HG02884 (cell line): ENCODE measurements around the gene MGP.

Source experiments
- ATAC-seq: cut with Tn5 transposase; IDR thresholded peaks from one replicate; pipeline ENCODE4 v1.9.1; 2021; ENCODE audit warnings: mild to moderate bottlenecking, moderate library complexity; ENCODE audit not compliant: unreplicated experiment

The MGP gene

GRCh38 chr12:14868916-14869506 is 16.6 kb downstream of the MGP start:
- no peak for ATAC-seq

GRCh38 chr12:14860490-14860889 is 25.2 kb downstream of the MGP start:
- no peak for ATAC-seq

GRCh38 chr12:14858513-14858912 is 27.1 kb downstream of the MGP start:
- ATAC-seq, result no peak

- ATAC-seq, result no peak
Measured at GRCh38 chr12:14854586-14855183, 31.0 kb downstream of the MGP start.

GRCh38 chr12:14853961-14854360 is 31.7 kb downstream of the MGP start:
- ATAC-seq, result no peak

GRCh38 chr12:14852880-14853279 is 32.8 kb downstream of the MGP start:
- no peak for ATAC-seq

- ATAC-seq, result peak; percentile 72
Measured at GRCh38 chr12:14850929-14851663, 34.6 kb downstream of the MGP start.

- no peak for ATAC-seq
Measured at GRCh38 chr12:14849661-14850060, 36.0 kb downstream of the MGP start.

GRCh38 chr12:14846876-14847580 is 38.6 kb downstream of the MGP start:
- no peak for ATAC-seq

GRCh38 chr12:14846042-14846587 is 39.5 kb downstream of the MGP start:
- ATAC-seq, result no peak

- ATAC-seq, result no peak
Measured at GRCh38 chr12:14845350-14845750, 40.3 kb downstream of the MGP start.

- no peak for ATAC-seq
Measured at GRCh38 chr12:14844401-14844800, 41.3 kb downstream of the MGP start.

- ATAC-seq, result no peak
Measured at GRCh38 chr12:14843425-14843887, 42.2 kb downstream of the MGP start, which contains the start of gene ART4. Gene ART4 (minus strand): TSS chr12:14843526. CDS start chr12:14843113, 413 bp downstream.

- ATAC-seq, result no peak
Measured at GRCh38 chr12:14842315-14842714, 43.3 kb downstream of the MGP start.

GRCh38 chr12:14841761-14842160 is 43.9 kb downstream of the MGP start:
- ATAC-seq, result no peak

- ATAC-seq, result no peak
Measured at GRCh38 chr12:14840616-14841015, 45.0 kb downstream of the MGP start.

GRCh38 chr12:14839262-14839661 is 46.4 kb downstream of the MGP start:
- ATAC-seq, result no peak

GRCh38 chr12:14836336-14837210 is 49.1 kb downstream of the MGP start:
- no peak for ATAC-seq

GRCh38 chr12:14834509-14834908 is 51.1 kb downstream of the MGP start:
- no peak for ATAC-seq

- ATAC-seq, result no peak
Measured at GRCh38 chr12:14833952-14834351, 51.7 kb downstream of the MGP start.
